ENCODE measurements around the gene TDRD12. TPM values are rescaled to one million over a fixed set of nuclear protein-coding genes. Genes with fewer than 3 reads are reported as not detected.
"Not testable (repeated sequence)": the region's sequence is repeated elsewhere in the genome, so short reads cannot be mapped to it uniquely, and the experiment has no call there.

Gene TDRD12
- total RNA-seq, 2 donors from 2014 or later = 0.55 to 4.1 TPM

- H3K9me3 ChIP-seq (ENCODE audit: control insufficient read depth, low read length, poor library complexity, severe bottlenecking) = no peaks in the 10 kb centered on the region
- no peak for ATAC-seq
- Mint-ChIP-seq H3K27me3 (no peaks in the 10 kb centered on the region), H3K4me1 (peaks cover 3% of the 10 kb centered on the region), H3K27ac (no peak overlapping the region), H3K36me3 (ENCODE audit: low read depth) (no peaks in the 10 kb centered on the region), H3K4me3 (no peak overlapping the region)
- no peak for DNase-seq
These were observed 132.6 kb downstream of the TDRD12 start for GRCh38 chr19:32852216-32852615.

DNA sequence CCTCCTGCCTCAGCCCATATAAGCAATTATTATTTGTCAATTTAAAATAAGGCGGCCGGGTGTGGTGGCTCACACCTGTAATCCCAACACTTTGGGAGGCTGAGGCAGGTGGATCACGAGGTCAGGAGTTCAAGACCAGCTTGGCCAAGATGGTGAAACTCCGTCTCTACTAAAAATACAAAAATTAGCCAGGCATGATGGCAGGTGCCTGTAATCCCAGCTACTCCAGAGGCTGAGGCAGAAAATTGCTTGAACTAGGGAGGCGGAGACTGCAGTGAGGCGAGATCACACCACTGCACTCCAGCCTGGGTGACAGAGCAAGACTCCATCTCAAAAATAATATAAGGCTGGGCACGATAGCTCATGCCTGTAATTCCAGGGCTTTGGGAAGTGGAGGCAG lies 137.3 kb downstream of the TDRD12 start:
- not testable (repeated sequence) for ATAC-seq; H3K36me3 Mint-ChIP-seq (ENCODE audit: low read depth); H3K27ac Mint-ChIP-seq; DNase-seq; H3K4me1 Mint-ChIP-seq; H3K4me3 Mint-ChIP-seq; H3K9me3 ChIP-seq (ENCODE audit: control insufficient read depth, low read length, poor library complexity, severe bottlenecking); H3K27me3 Mint-ChIP-seq

- Mint-ChIP-seq H3K27me3 (no peaks in the 10 kb centered on the region), H3K4me3 (no peak overlapping the region), H3K4me1 (peaks cover 5% of the 10 kb centered on the region), H3K36me3 (ENCODE audit: low read depth) (no peaks in the 10 kb centered on the region), H3K27ac (no peak overlapping the region)
- DNase-seq (no peak), ATAC-seq (no peak)
- no peaks in the 10 kb centered on the region for H3K9me3 ChIP-seq (ENCODE audit: control insufficient read depth, low read length, poor library complexity, severe bottlenecking)
These were observed 138.0 kb downstream of the TDRD12 start for GRCh38 chr19:32857584-32857983.

GRCh38 chr19:32858155-32858554 lies 138.6 kb downstream of the TDRD12 start:
- no peaks in the 10 kb centered on the region for H3K9me3 ChIP-seq (ENCODE audit: control insufficient read depth, low read length, poor library complexity, severe bottlenecking)
- no peak overlapping the region for H3K4me3 Mint-ChIP-seq
- H3K27ac Mint-ChIP-seq = no peak overlapping the region
- H3K36me3 Mint-ChIP-seq (ENCODE audit: low read depth) = no peaks in the 10 kb centered on the region
- no peaks in the 10 kb centered on the region for H3K27me3 Mint-ChIP-seq
- DNase-seq (no peak), ATAC-seq (no peak)
- peaks cover 5% of the 10 kb centered on the region for H3K4me1 Mint-ChIP-seq

DNA sequence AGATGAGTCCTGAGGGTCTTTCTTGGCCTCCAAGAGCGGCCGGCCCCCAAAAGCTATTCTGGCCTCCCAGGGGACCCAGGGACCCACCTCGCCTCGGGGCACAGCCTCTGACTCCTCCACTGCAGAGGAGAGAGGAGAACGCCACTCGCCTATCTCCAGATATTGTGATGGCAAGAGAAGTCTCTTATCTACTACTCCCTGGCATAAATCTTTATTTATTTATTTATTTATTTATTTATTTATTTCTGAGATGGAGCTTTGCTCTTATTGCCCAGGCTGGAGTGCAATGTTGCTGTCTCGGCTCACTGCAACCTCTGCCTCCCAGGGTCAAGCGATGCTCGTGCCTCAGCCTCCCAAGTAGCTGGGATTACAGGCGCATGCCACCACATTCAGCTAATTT lies 139.0 kb downstream of the TDRD12 start:
- no peak overlapping the region for H3K4me3 Mint-ChIP-seq
- H3K9me3 ChIP-seq (ENCODE audit: control insufficient read depth, low read length, poor library complexity, severe bottlenecking) = no peaks in the 10 kb centered on the region
- DNase-seq = no peak
- peaks cover 5% of the 10 kb centered on the region for H3K4me1 Mint-ChIP-seq
- no peaks in the 10 kb centered on the region for H3K27me3 Mint-ChIP-seq
- no peak for ATAC-seq
- H3K36me3 Mint-ChIP-seq (ENCODE audit: low read depth) = no peaks in the 10 kb centered on the region
- no peak overlapping the region for H3K27ac Mint-ChIP-seq

GRCh38 chr19:32859591-32859990 lies 140.0 kb downstream of the TDRD12 start:
- no peaks in the 10 kb centered on the region for H3K9me3 ChIP-seq (ENCODE audit: control insufficient read depth, low read length, poor library complexity, severe bottlenecking)
- H3K27me3 Mint-ChIP-seq = no peaks in the 10 kb centered on the region
- H3K27ac Mint-ChIP-seq = no peak overlapping the region
- ATAC-seq (no peak), DNase-seq (no peak)
- H3K36me3 Mint-ChIP-seq (ENCODE audit: low read depth) = no peaks in the 10 kb centered on the region
- no peak overlapping the region for H3K4me3 Mint-ChIP-seq
- H3K4me1 Mint-ChIP-seq = peaks cover 5% of the 10 kb centered on the region

DNA sequence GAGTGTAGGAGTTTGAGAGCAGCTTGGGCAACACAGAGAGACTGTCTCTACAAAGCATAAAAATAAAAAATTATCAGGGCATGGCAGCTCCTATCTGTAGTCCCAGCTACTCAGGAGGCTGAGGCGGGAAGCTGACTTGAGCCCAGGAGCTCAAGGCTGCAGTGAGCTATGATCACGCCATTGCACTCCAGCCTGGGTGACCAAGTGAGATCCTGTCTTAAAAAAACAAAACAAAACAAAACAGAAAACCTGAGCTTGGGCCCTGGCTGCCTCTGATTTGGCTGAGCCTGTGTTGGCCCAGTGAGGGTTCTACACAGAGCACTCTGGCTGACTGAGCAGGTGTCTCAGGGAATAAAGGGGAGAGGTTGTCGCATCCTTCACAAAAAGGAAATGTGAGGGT lies 142.0 kb downstream of the TDRD12 start:
- DNase-seq = no peak
- H3K4me3 Mint-ChIP-seq = no peak overlapping the region
- no peaks in the 10 kb centered on the region for H3K36me3 Mint-ChIP-seq (ENCODE audit: low read depth)
- no peak for ATAC-seq
- no peaks in the 10 kb centered on the region for H3K27me3 Mint-ChIP-seq
- H3K27ac Mint-ChIP-seq = no peak overlapping the region
- peaks cover 2% of the 10 kb centered on the region for H3K4me1 Mint-ChIP-seq
- H3K9me3 ChIP-seq (ENCODE audit: control insufficient read depth, low read length, poor library complexity, severe bottlenecking) = no peaks in the 10 kb centered on the region

DNA sequence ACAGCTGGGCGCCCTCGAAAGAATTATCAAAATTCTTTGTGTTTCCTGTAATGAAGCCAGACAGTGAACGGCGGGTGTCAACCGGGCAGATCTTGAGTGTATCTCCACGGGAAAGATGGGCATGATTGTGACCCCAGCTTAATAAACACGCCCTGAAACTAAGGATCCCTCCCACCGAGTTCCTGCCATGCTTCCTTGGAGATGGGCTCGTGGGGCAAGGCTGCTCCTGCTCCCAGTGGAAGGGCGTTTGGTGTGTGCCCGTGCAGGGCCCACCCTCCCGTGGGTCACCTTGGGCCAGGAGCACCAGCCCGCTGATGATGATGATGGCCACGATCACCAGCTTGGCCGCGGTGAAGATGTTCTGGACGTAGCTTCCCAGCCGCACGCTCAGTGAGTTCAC lies 142.6 kb downstream of the TDRD12 start:
- no peaks in the 10 kb centered on the region for H3K27me3 Mint-ChIP-seq
- no peak for ATAC-seq
- H3K4me1 Mint-ChIP-seq = peaks cover 2% of the 10 kb centered on the region
- no peak overlapping the region for H3K27ac Mint-ChIP-seq
- H3K4me3 Mint-ChIP-seq = no peak overlapping the region
- no peaks in the 10 kb centered on the region for H3K9me3 ChIP-seq (ENCODE audit: control insufficient read depth, low read length, poor library complexity, severe bottlenecking)
- no peaks in the 10 kb centered on the region for H3K36me3 Mint-ChIP-seq (ENCODE audit: low read depth)
- DNase-seq = no peak

DNA sequence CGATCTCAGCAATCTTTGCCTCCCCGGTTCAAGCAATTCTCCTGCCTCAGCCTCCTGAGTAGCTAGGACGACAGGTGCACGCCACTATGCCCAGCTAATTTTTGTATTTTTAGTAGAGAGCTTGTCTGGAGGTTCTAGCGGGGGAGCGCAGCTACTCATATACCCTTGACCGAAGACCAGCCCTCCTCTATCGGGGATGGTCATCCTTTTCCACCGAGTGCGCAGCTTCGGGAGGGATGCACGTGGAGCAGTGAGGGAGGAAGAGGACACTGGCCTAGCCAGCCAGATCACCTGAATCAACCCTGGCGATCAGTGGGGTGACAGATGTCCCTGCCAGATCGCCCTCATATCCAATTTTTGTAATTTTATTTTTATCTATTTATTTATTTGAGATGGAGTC lies 143.2 kb downstream of the TDRD12 start:
- no peak for ATAC-seq
- H3K9me3 ChIP-seq (ENCODE audit: control insufficient read depth, low read length, poor library complexity, severe bottlenecking) = no peaks in the 10 kb centered on the region
- DNase-seq = no peak

GRCh38 chr19:32863301-32863700 lies 143.7 kb downstream of the TDRD12 start:
- DNase-seq = no peak
- H3K9me3 ChIP-seq (ENCODE audit: control insufficient read depth, low read length, poor library complexity, severe bottlenecking) = no peaks in the 10 kb centered on the region
- Mint-ChIP-seq H3K36me3 (ENCODE audit: low read depth) (no peaks in the 10 kb centered on the region), H3K4me1 (peaks cover 2% of the 10 kb centered on the region), H3K27me3 (no peaks in the 10 kb centered on the region), H3K27ac (no peak overlapping the region), H3K4me3 (no peak overlapping the region)
- ATAC-seq = no peak

More for the DNA sequence above, 143.2 kb downstream of the TDRD12 start:
- Mint-ChIP-seq H3K4me3 (no peak overlapping the region), H3K27ac (no peak overlapping the region), H3K27me3 (no peaks in the 10 kb centered on the region), H3K36me3 (ENCODE audit: low read depth) (no peaks in the 10 kb centered on the region), H3K4me1 (peaks cover 2% of the 10 kb centered on the region)

DNA sequence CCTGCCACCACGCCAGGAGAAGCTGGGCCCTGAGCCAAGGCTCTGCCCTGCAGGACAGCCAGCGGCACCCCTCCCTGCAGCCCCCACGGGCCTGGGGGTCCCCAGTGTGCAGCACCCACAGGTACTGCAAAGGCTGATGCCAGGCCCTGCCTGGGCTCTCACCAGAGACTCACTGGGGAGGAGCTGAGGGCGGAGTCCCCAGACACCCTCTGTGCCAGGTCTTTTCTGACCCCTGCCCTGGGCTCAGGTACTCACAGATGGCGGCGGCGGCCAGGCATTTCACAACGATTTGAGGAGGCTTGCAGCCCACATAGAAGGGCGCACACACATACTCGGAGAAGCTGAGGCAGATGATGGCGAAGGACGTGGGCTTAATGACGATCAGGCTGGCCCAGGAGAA lies 144.3 kb downstream of the TDRD12 start:
- no peaks in the 10 kb centered on the region for H3K36me3 Mint-ChIP-seq (ENCODE audit: low read depth)
- DNase-seq (no peak), ATAC-seq (no peak)
- peaks cover 2% of the 10 kb centered on the region for H3K4me1 Mint-ChIP-seq
- H3K4me3 Mint-ChIP-seq = no peak overlapping the region
- H3K9me3 ChIP-seq (ENCODE audit: control insufficient read depth, low read length, poor library complexity, severe bottlenecking) = no peaks in the 10 kb centered on the region
- H3K27ac Mint-ChIP-seq = no peak overlapping the region
- H3K27me3 Mint-ChIP-seq = no peaks in the 10 kb centered on the region

DNA sequence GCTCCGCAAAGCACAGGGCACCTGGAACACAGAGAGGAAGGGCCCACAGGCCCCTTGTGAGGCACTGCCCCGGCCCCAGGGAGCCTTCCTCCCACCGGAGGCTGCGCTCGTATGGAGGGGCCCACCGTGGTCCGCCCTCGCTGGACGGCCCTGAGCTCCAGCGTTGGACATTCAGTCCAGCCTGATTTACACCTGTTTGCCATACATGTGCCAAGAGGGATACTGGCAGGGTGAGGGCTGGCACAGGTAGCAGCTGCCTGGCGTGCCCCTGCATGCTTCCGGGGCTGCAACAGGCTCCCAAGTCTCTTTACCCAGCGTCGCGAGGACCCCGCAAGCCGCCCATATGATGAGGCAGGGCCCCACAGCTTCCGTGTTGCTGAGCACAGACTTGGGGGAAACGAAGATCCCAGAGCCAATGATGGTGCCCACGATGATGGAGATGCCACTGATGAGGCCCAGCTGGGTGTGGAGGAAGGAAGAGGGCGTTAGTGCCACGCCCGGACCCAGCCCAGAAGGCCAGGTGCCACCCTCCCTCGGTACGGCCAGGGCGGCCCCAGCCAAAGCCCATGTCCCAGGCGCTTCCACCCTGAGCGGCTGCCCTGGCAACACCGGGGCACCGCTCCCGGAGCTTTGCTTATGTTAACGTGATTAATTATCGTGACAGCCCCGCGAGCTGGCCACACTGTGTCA lies 144.9 kb downstream of the TDRD12 start:
- peaks cover 2% of the 10 kb centered on the region for H3K4me1 Mint-ChIP-seq
- H3K27ac Mint-ChIP-seq = no peak overlapping the region
- ATAC-seq (no peak), DNase-seq (no peak)
- H3K4me3 Mint-ChIP-seq = no peak overlapping the region
- no peaks in the 10 kb centered on the region for H3K9me3 ChIP-seq (ENCODE audit: control insufficient read depth, low read length, poor library complexity, severe bottlenecking)
- H3K27me3 Mint-ChIP-seq = no peaks in the 10 kb centered on the region
- H3K36me3 Mint-ChIP-seq (ENCODE audit: low read depth) = no peaks in the 10 kb centered on the region

DNA sequence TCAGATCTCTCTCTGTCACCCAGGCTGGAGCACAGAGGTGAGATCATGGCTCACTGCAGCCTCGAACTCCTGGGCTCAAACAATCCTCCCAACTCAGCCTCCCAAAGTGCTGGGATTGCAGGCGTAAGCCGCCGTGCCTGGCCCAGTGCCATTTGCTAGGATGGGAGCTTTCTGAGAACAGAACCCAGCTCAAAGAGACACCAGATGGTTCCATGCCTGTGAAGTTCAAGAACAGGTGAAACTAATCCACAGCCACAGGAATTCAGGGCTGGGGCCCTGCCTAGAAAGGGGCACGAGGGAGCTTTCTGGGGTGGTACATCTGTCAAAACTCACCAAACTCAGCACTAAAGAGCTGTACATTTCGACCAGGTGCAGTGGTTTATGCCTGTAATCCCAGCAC lies 145.8 kb downstream of the TDRD12 start:
- Mint-ChIP-seq H3K36me3 (ENCODE audit: low read depth) (no peaks in the 10 kb centered on the region), H3K4me1 (no peaks in the 10 kb centered on the region), H3K27ac (no peak overlapping the region), H3K4me3 (no peak overlapping the region), H3K27me3 (no peaks in the 10 kb centered on the region)
- no peaks in the 10 kb centered on the region for H3K9me3 ChIP-seq (ENCODE audit: control insufficient read depth, low read length, poor library complexity, severe bottlenecking)
- DNase-seq = no peak
- no peak for ATAC-seq

- Mint-ChIP-seq H3K36me3 (ENCODE audit: low read depth) (no peaks in the 10 kb centered on the region), H3K27ac (no peak overlapping the region), H3K4me1 (no peaks in the 10 kb centered on the region), H3K27me3 (no peaks in the 10 kb centered on the region), H3K4me3 (no peak overlapping the region)
- DNase-seq (no peak), ATAC-seq (no peak)
- H3K9me3 ChIP-seq (ENCODE audit: control insufficient read depth, low read length, poor library complexity, severe bottlenecking) = no peaks in the 10 kb centered on the region
These were observed 146.5 kb downstream of the TDRD12 start for GRCh38 chr19:32866061-32866460.

All from T-helper 17 cell (primary cell).